22Rv1 (cell line): ENCODE data around the gene CCDC59.

Experiments used
- ZFX ChIP-seq: fragments of 450-650 bp; IDR thresholded peaks from 2 replicates; pipeline ENCODE4 v1.6.1; 2017; ENCODE audit warnings: antibody characterized with exemption, borderline replicate concordance
- TF ChIP-seq, protein P1 (sequence below): fragments of 450-650 bp; IDR thresholded peaks from 2 replicates; pipeline ENCODE4 v1.5.1; 2017; ENCODE audit warnings: mild to moderate bottlenecking

GRCh38 chr12:82358200-82359114 is at the start of gene CCDC59, which contains the start of gene METTL25:
- TF ChIP-seq, protein P1, sequence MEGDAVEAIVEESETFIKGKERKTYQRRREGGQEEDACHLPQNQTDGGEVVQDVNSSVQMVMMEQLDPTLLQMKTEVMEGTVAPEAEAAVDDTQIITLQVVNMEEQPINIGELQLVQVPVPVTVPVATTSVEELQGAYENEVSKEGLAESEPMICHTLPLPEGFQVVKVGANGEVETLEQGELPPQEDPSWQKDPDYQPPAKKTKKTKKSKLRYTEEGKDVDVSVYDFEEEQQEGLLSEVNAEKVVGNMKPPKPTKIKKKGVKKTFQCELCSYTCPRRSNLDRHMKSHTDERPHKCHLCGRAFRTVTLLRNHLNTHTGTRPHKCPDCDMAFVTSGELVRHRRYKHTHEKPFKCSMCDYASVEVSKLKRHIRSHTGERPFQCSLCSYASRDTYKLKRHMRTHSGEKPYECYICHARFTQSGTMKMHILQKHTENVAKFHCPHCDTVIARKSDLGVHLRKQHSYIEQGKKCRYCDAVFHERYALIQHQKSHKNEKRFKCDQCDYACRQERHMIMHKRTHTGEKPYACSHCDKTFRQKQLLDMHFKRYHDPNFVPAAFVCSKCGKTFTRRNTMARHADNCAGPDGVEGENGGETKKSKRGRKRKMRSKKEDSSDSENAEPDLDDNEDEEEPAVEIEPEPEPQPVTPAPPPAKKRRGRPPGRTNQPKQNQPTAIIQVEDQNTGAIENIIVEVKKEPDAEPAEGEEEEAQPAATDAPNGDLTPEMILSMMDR, result peak; percentile 100
- no peak for TF ChIP-seq ZFX
